Epidermal melanocyte (primary cell): ENCODE results near the gene MARVELD3.
"Not testable (repeated sequence)": the region's sequence is repeated elsewhere in the genome, so short reads cannot be mapped to it uniquely, and the experiment has no call there.

ENCODE experiments used
- DNase-seq: peaks from one replicate; pipeline ENCODE4 v3.0.0; 2011; ENCODE audit warnings: low spot score; ENCODE audit not compliant: insufficient read length

Gene MARVELD3

GRCh38 chr16:71671165-71671564 lies 45.2 kb downstream of the MARVELD3 start:
- no peak for DNase-seq

GRCh38 chr16:71672125-71672524 lies 46.1 kb downstream of the MARVELD3 start:
- no peak for DNase-seq

- DNase-seq = no peak
These were observed 47.0 kb downstream of the MARVELD3 start for GRCh38 chr16:71672803-71673581.

GRCh38 chr16:71673582-71673973 lies 47.6 kb downstream of the MARVELD3 start:
- no peak for DNase-seq

GRCh38 chr16:71674229-71674628 lies 48.2 kb downstream of the MARVELD3 start:
- DNase-seq = no peak

- DNase-seq = no peak
These were observed 49.4 kb downstream of the MARVELD3 start for GRCh38 chr16:71675380-71675779.

- no peak for DNase-seq
These were observed 50.3 kb downstream of the MARVELD3 start for GRCh38 chr16:71676236-71676635.

- DNase-seq = no peak
These were observed 55.4 kb downstream of the MARVELD3 start for GRCh38 chr16:71681360-71681759.

- not testable (repeated sequence) for DNase-seq
These were observed 58.3 kb downstream of the MARVELD3 start for GRCh38 chr16:71684280-71684679.
